ENCODE data around the gene GOLGA7B.

The GOLGA7B gene

GRCh38 chr10:97882142-97883091 lies 32.8 kb downstream of the GOLGA7B start:
- no peak for TF ChIP-seq POLR2AphosphoS5 (IDR thresholded peaks at IDR 0.05; ENCODE audit: low read depth, low read length)
- no peak for TF ChIP-seq SIN3A (IDR thresholded peaks at IDR 0.05; ENCODE audit: borderline replicate concordance, insufficient read depth, low read length)
- no peak for TF ChIP-seq FOXP2 (optimal IDR thresholded peaks at IDR 0.05; ENCODE audit: borderline replicate concordance, extremely low read depth, extremely low read length, insufficient read depth)
- no peak for TF ChIP-seq TAF1 (IDR thresholded peaks at IDR 0.05; ENCODE audit: borderline replicate concordance, insufficient read depth, low read length)
- TF ChIP-seq, protein P1, sequence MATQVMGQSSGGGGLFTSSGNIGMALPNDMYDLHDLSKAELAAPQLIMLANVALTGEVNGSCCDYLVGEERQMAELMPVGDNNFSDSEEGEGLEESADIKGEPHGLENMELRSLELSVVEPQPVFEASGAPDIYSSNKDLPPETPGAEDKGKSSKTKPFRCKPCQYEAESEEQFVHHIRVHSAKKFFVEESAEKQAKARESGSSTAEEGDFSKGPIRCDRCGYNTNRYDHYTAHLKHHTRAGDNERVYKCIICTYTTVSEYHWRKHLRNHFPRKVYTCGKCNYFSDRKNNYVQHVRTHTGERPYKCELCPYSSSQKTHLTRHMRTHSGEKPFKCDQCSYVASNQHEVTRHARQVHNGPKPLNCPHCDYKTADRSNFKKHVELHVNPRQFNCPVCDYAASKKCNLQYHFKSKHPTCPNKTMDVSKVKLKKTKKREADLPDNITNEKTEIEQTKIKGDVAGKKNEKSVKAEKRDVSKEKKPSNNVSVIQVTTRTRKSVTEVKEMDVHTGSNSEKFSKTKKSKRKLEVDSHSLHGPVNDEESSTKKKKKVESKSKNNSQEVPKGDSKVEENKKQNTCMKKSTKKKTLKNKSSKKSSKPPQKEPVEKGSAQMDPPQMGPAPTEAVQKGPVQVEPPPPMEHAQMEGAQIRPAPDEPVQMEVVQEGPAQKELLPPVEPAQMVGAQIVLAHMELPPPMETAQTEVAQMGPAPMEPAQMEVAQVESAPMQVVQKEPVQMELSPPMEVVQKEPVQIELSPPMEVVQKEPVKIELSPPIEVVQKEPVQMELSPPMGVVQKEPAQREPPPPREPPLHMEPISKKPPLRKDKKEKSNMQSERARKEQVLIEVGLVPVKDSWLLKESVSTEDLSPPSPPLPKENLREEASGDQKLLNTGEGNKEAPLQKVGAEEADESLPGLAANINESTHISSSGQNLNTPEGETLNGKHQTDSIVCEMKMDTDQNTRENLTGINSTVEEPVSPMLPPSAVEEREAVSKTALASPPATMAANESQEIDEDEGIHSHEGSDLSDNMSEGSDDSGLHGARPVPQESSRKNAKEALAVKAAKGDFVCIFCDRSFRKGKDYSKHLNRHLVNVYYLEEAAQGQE (IDR thresholded peaks at IDR 0.05; ENCODE audit: insufficient read depth in 1 of 2, low read depth in 2 of 2, low read length in 2 of 2), result no peak

DNA sequence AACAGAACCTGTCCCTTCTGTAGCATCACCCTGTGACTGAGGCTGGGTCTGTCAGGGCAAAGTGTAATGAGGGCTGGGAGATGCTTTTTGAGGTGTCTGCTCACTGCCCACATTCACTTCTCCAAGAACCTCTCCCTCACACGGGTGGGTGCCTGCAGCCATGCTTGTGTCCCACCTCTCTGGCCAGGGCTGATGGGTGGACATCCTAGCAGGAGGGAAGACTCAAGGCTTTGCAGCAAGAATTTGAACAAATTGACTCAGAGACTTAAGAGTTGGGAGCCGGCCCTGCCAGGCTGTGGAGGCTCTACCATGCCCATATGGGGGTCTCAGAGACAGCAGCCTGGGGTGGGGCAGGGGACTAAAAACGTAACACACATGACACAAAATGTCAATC lies 33.4 kb downstream of the GOLGA7B start:
- no peak for TF ChIP-seq TAF1 (IDR thresholded peaks at IDR 0.05; ENCODE audit: borderline replicate concordance, insufficient read depth, low read length)
- no peak for TF ChIP-seq SIN3A (IDR thresholded peaks at IDR 0.05; ENCODE audit: borderline replicate concordance, insufficient read depth, low read length)
- TF ChIP-seq, protein P1 (IDR thresholded peaks at IDR 0.05; ENCODE audit: insufficient read depth in 1 of 2, low read depth in 2 of 2, low read length in 2 of 2), result no peak

GRCh38 chr10:97886286-97886685 lies 36.6 kb downstream of the GOLGA7B start:
- TF ChIP-seq, protein P1 (IDR thresholded peaks at IDR 0.05; ENCODE audit: insufficient read depth in 1 of 2, low read depth in 2 of 2, low read length in 2 of 2), result no peak
- TF ChIP-seq SIN3A (IDR thresholded peaks at IDR 0.05; ENCODE audit: borderline replicate concordance, insufficient read depth, low read length), result no peak
- no peak for TF ChIP-seq POLR2AphosphoS5 (IDR thresholded peaks at IDR 0.05; ENCODE audit: low read depth, low read length)
- no peak for TF ChIP-seq TAF1 (IDR thresholded peaks at IDR 0.05; ENCODE audit: borderline replicate concordance, insufficient read depth, low read length)
- TF ChIP-seq FOXP2 (optimal IDR thresholded peaks at IDR 0.05; ENCODE audit: borderline replicate concordance, extremely low read depth, extremely low read length, insufficient read depth), result no peak

GRCh38 chr10:97887399-97887798 lies 37.8 kb downstream of the GOLGA7B start:
- TF ChIP-seq, protein P1 (IDR thresholded peaks at IDR 0.05; ENCODE audit: insufficient read depth in 1 of 2, low read depth in 2 of 2, low read length in 2 of 2), result no peak
- TF ChIP-seq FOXP2 (optimal IDR thresholded peaks at IDR 0.05; ENCODE audit: borderline replicate concordance, extremely low read depth, extremely low read length, insufficient read depth) (no peak), SIN3A (IDR thresholded peaks at IDR 0.05; ENCODE audit: borderline replicate concordance, insufficient read depth, low read length) (no peak), POLR2AphosphoS5 (IDR thresholded peaks at IDR 0.05; ENCODE audit: low read depth, low read length) (no peak), TAF1 (IDR thresholded peaks at IDR 0.05; ENCODE audit: borderline replicate concordance, insufficient read depth, low read length) (no peak)
